H1 (cell line): Measurements from ENCODE around the gene PFDN5. TPM values are rescaled to one million over a fixed set of nuclear protein-coding genes. Genes with fewer than 3 reads are reported as not detected.
A peak's percentile ranks its signal among the peaks of the same experiment; 100 is the strongest.

Experiments
- CTCF ChIA-PET: fragments of 300-600 bp; sonication (Branson Sonifier 250); formaldehyde crosslinking; loops from one replicate; lab custom pipeline; 2021; ENCODE audit not compliant: partially characterized antibody; lab: Charles Lee
- POLR2A ChIA-PET: fragments of 300-600 bp; sonication (Branson Sonifier 250); formaldehyde crosslinking; loops from one replicate; lab custom pipeline; 2021; ENCODE audit warnings: inconsistent platforms; ENCODE audit not compliant: partially characterized antibody; lab: Charles Lee
- DNase-seq, 2 experiments: peaks; one replicate each; pipeline versions ENCODE4 v3.0.0 to v3.0.0-alpha.2; 2010 to 2022; ENCODE audit warnings: low spot score in 2 of 2, low read depth in 1 of 2, mixed read lengths in 1 of 2
- FAIRE-seq: peaks from 2 replicates; lab custom pipeline; 2011; peaks lifted over from hg19 to GRCh38; lab: Jason Lieb, UNC
- H2AFZ ChIP-seq: 2 replicates; pipeline ENCODE4 v1.8.1; 2012; ENCODE audit warnings: low read length, inconsistent platforms
- H2AK5ac ChIP-seq: 2 replicates; pipeline ENCODE4 v1.6.1; 2013; ENCODE audit warnings: low read depth, low read length
- H2BK120ac ChIP-seq: replicated peaks from 2 replicates; pipeline ENCODE3; 2013; ENCODE audit warnings: low read depth, low read length, inconsistent platforms
- H2BK12ac ChIP-seq: 2 replicates; pipeline ENCODE4 v1.6.1; 2013; ENCODE audit warnings: low read depth, low read length
- H2BK15ac ChIP-seq: 2 replicates; pipeline ENCODE4 v1.6.1; 2013; ENCODE audit warnings: low read length
- H2BK20ac ChIP-seq: 2 replicates; pipeline ENCODE4 v1.6.1; 2013; ENCODE audit warnings: low read length
- H2BK5ac ChIP-seq: 2 replicates; pipeline ENCODE4 v1.6.1; 2013; ENCODE audit warnings: low read depth, low read length
- H3K14ac ChIP-seq: 2 replicates; pipeline ENCODE4 v1.6.1; 2013; ENCODE audit warnings: inconsistent platforms; ENCODE audit not compliant: insufficient read length
- H3K18ac ChIP-seq: 2 replicates; pipeline ENCODE4 v1.6.1; 2013; ENCODE audit warnings: low read length; ENCODE audit errors: extremely low read depth
- H3K23ac ChIP-seq: 2 replicates; pipeline ENCODE4 v1.6.1; 2013; ENCODE audit warnings: inconsistent platforms; ENCODE audit not compliant: insufficient read length
- H3K23me2 ChIP-seq: 2 replicates; pipeline ENCODE4 v1.6.1; 2013; ENCODE audit warnings: low read depth, low read length
- H3K27ac ChIP-seq: 2 replicates; pipeline ENCODE4 v1.6.1; 2011; ENCODE audit warnings: low read depth, low read length, inconsistent platforms
- H3K27me3 ChIP-seq, 4 experiments: replicated peaks in 1 of 4; 1 replicate in 1 of 4; 2 replicates in 3 of 4; pipeline versions ENCODE4 v1.6.1 to v1.8.1; 2011 to 2013; ENCODE audit warnings: low read length in 3 of 4, mild to moderate bottlenecking in 3 of 4, inconsistent platforms in 2 of 4, mixed read lengths in 2 of 4, moderate library complexity in 1 of 4; ENCODE audit not compliant: control insufficient read depth in 3 of 4, insufficient read depth in 3 of 4; ENCODE audit errors: extremely low read depth in 1 of 4
- H3K36me3 ChIP-seq, 4 experiments: 2 replicates each; pipeline versions ENCODE4 v1.6.1 to v1.8.1; 2011 to 2013; ENCODE audit warnings: mild to moderate bottlenecking in 4 of 4, low read length in 3 of 4, moderate library complexity in 2 of 4, control low read depth in 1 of 4, inconsistent platforms in 1 of 4; ENCODE audit not compliant: insufficient read depth in 4 of 4, control insufficient read depth in 2 of 4
- H3K4ac ChIP-seq: replicated peaks from 2 replicates; pipeline ENCODE3; 2013; ENCODE audit warnings: low read length, low read depth, mixed read lengths, inconsistent platforms; ENCODE audit not compliant: insufficient read length
- H3K4me1 ChIP-seq, 4 experiments: replicated peaks in 1 of 4; 1 replicate in 1 of 4; 2 replicates in 3 of 4; pipeline versions ENCODE4 v1.6.1 to v1.8.1; 2011 to 2013; ENCODE audit warnings: low read length in 3 of 4, inconsistent platforms in 2 of 4, mixed read lengths in 1 of 4; ENCODE audit not compliant: insufficient read depth in 4 of 4, control insufficient read depth in 3 of 4
- H3K4me2 ChIP-seq, 2 experiments: 2 replicates each; pipeline versions ENCODE4 v1.6.1 to v1.8.1; 2011 to 2013; ENCODE audit warnings: low read depth in 2 of 2, low read length in 2 of 2, control low read depth in 1 of 2, inconsistent platforms in 1 of 2, mild to moderate bottlenecking in 1 of 2; ENCODE audit not compliant: insufficient read depth in 1 of 2
- H3K4me3 ChIP-seq, 4 experiments: fragments of 200-600, 300-600 bp in 1 of 4; sonication (generic), shearing (Covaris generic), sonication (Bioruptor Twin) in 1 of 4; 2 replicates each; pipeline versions ENCODE4 v1.5.1 to v1.8.1; 2011 to 2016; ENCODE audit warnings: low read length in 4 of 4, low read depth in 3 of 4, control low read depth in 2 of 4, inconsistent platforms in 2 of 4, mild to moderate bottlenecking in 2 of 4, mixed read lengths in 1 of 4, moderate library complexity in 1 of 4; ENCODE audit not compliant: insufficient read depth in 2 of 4; ENCODE audit errors: extremely low read depth in 1 of 4
- H3K56ac ChIP-seq: replicated peaks from 2 replicates; pipeline ENCODE3; 2013; ENCODE audit warnings: low read depth, mild to moderate bottlenecking, mixed read lengths, low read length, inconsistent platforms; ENCODE audit not compliant: insufficient read length
- H3K79me1 ChIP-seq: 2 replicates; pipeline ENCODE4 v1.6.1; 2013; ENCODE audit warnings: low read depth, low read length, control low read depth
- H3K79me2 ChIP-seq, 2 experiments: 2 replicates each; pipeline versions ENCODE4 v1.6.1 to v1.8.1; 2012 to 2013; ENCODE audit warnings: low read length in 2 of 2, mild to moderate bottlenecking in 2 of 2, inconsistent platforms in 1 of 2; ENCODE audit not compliant: insufficient read depth in 2 of 2, control insufficient read depth in 1 of 2
- H3K9ac ChIP-seq, 4 experiments: replicated peaks in 1 of 4; 1 replicate in 1 of 4; 2 replicates in 3 of 4; pipeline versions ENCODE4 v1.6.1 to v1.8.1; 2011 to 2013; ENCODE audit warnings: low read depth in 3 of 4, low read length in 3 of 4, control low read depth in 2 of 4, mild to moderate bottlenecking in 2 of 4, moderate library complexity in 2 of 4, inconsistent platforms in 1 of 4; ENCODE audit errors: extremely low read depth in 1 of 4
- H3K9me3 ChIP-seq, 2 experiments: 2 replicates each; pipeline versions ENCODE4 v1.6.1 to v1.8.1; 2012 to 2013; ENCODE audit warnings: mild to moderate bottlenecking in 2 of 2, moderate library complexity in 2 of 2, control low read depth in 1 of 2, inconsistent platforms in 1 of 2, low read depth in 1 of 2, low read length in 1 of 2, mixed read lengths in 1 of 2; ENCODE audit not compliant: insufficient read depth in 2 of 2
- H4K20me1 ChIP-seq, 2 experiments: replicated peaks in 1 of 2; 2 replicates each; pipeline versions ENCODE3 to v1.8.1; 2011 to 2013; ENCODE audit warnings: inconsistent platforms in 2 of 2, low read length in 2 of 2, mild to moderate bottlenecking in 1 of 2; ENCODE audit not compliant: insufficient read depth in 2 of 2, control insufficient read depth in 1 of 2
- H4K5ac ChIP-seq: 2 replicates; pipeline ENCODE4 v1.6.1; 2013; ENCODE audit warnings: low read length, low read depth, mixed read lengths, inconsistent platforms; ENCODE audit not compliant: insufficient read length
- H4K8ac ChIP-seq: 2 replicates; pipeline ENCODE4 v1.8.0; 2013; ENCODE audit warnings: mild to moderate bottlenecking, moderate library complexity, low read length, inconsistent platforms; ENCODE audit not compliant: insufficient read depth; ENCODE audit errors: extremely low read depth
- H4K91ac ChIP-seq: replicated peaks from 2 replicates; pipeline ENCODE3; 2013; ENCODE audit warnings: low read length, mixed read lengths, inconsistent platforms; ENCODE audit not compliant: insufficient read length
- ASH2L ChIP-seq: fragments of 200-600, 300-600 bp; sonication (generic); IDR thresholded peaks from one replicate; pipeline ENCODE4 v1.7.1; 2017; ENCODE audit warnings: low read length
- HDAC2 ChIP-seq, 2 experiments: fragments of 300-600 bp in 1 of 2; sonication (generic) in 1 of 2; IDR thresholded peaks; 2 replicates each; pipeline ENCODE4 v1.6.1; 2011 to 2012; ENCODE audit warnings: low read depth in 2 of 2, low read length in 2 of 2, mild to moderate bottlenecking in 2 of 2, moderate library complexity in 2 of 2, borderline replicate concordance in 1 of 2, inconsistent platforms in 1 of 2
- JUND ChIP-seq: IDR thresholded peaks from 2 replicates; pipeline ENCODE4 v1.6.1; 2011; ENCODE audit warnings: mild to moderate bottlenecking, improper control_type of control experiment, low read length
- KDM1A ChIP-seq: fragments of 200-600, 300-600 bp; sonication (generic); IDR thresholded peaks from 2 replicates; pipeline ENCODE4 v1.7.1; 2016; ENCODE audit warnings: mild to moderate bottlenecking, low read length, borderline replicate concordance
- PHF8 ChIP-seq: fragments of 200-600 bp; sonication (generic); conservative IDR thresholded peaks from 2 replicates; pipeline ENCODE4 v1.7.1; 2012; ENCODE audit warnings: low read depth, mild to moderate bottlenecking, inconsistent platforms, low read length, moderate library complexity
- RBBP5 ChIP-seq: IDR thresholded peaks from 2 replicates; pipeline ENCODE4 v1.7.1; 2012; ENCODE audit warnings: low read depth, mild to moderate bottlenecking, inconsistent platforms, low read length, moderate library complexity, borderline replicate concordance
- RNF2 ChIP-seq: fragments of 200-900, 300-1000 bp; sonication (generic); IDR thresholded peaks from 2 replicates; pipeline ENCODE4 v1.7.1; 2016; ENCODE audit warnings: borderline replicate concordance, low read depth, mild to moderate bottlenecking, antibody characterized with exemption, low read length; ENCODE audit not compliant: poor library complexity, severe bottlenecking; ENCODE audit errors: missing control alignments
- RXRA ChIP-seq: IDR thresholded peaks from 2 replicates; pipeline ENCODE4 v1.6.1; 2011; ENCODE audit warnings: low read depth, mild to moderate bottlenecking, low read length, moderate library complexity; ENCODE audit not compliant: insufficient read depth
- SIN3A ChIP-seq, 2 experiments: IDR thresholded peaks in 1 of 2; conservative IDR thresholded peaks in 1 of 2; 2 replicates each; pipeline ENCODE4 v1.6.1; 2011 to 2012; ENCODE audit warnings: low read length in 2 of 2, improper control_type of control experiment in 1 of 2, low read depth in 1 of 2, mild to moderate bottlenecking in 1 of 2
- TBP ChIP-seq: IDR thresholded peaks from 2 replicates; pipeline ENCODE4 v1.6.1; 2011; ENCODE audit warnings: low read depth, low read length, improper control_type of control experiment
- WGBS, 2 experiments: shearing (Covaris generic) in 1 of 2; methylation state at CpG; one replicate each; pipeline versions ENCODE4 v1.1.6 to v1.1.7; 2013 to 2015; ENCODE audit warnings: low lambda C conversion rate in 2 of 2, mixed read lengths in 2 of 2, inconsistent platforms in 1 of 2, low coverage in 1 of 2, missing lambda C conversion rate in 1 of 2; ENCODE audit not compliant: insufficient replicate concordance in 2 of 2, insufficient coverage in 1 of 2, insufficient read length in 1 of 2; ENCODE audit errors: extremely low coverage in 1 of 2, missing lambda C conversion rate in 1 of 2; 5-methylcytosine and 5-hydroxymethylcytosine counted together
- polyA plus RNA-seq, 7 experiments: library from polyadenylated mRNA; depleted of rRNA in 3 of 7; stranded (reverse) in 5 of 7; unstranded in 2 of 7; fragments of >200 nt in 5 of 7; fragments of 200-250 nt in 2 of 7; gene quantifications; 1 replicate in 5 of 7; 2 replicates in 1 of 7; 4 replicates in 1 of 7; pipeline versions ENCODE4 v1.2.1 to v1.2.3, GENCODE V29; 2011 to 2013; ENCODE audit warnings: missing spikeins in 2 of 7, mixed read lengths in 2 of 7
- total RNA-seq: library from RNA; stranded (reverse); fragmentation: NEBNext Ultra II Directional; extraction: Animal tissue kit (Norgen Biotek cat#: 25700); gene quantifications from 2 replicates; pipeline ENCODE4 v1.2.1, GENCODE V29; 2021
- TF ChIP-seq, protein P1 (sequence below): IDR thresholded peaks from 2 replicates; pipeline ENCODE4 v1.6.1; 2012; ENCODE audit warnings: inconsistent platforms

The PFDN5 gene
- total and polyA plus RNA-seq, 2 of the 8 experiments (the other 6 are each of a cell fraction or from before 2014, with no cell fraction given): 290 to 630 TPM

DNA sequence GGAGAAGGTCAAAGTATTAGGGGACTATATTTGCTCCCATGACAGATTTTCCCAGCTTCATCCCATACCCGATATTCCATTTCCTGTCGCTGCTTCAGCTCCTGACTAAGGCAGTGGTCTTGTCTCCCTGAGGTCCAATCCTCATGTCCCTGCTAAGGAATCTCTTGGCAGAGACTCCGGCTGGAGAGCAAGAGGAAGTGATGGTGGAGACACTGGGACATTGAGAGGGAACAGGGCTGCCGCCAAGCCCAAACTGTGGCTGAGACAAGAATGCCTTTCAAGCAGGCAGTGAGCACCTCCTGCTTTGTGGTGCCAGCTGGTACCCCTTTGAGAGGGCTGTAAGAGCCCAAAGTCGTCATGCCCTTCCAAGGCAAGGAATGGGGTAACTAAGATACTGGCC, 35.3 kb downstream of the PFDN5 start:
- H2BK20ac ChIP-seq: no peak overlapping the region
- H3K14ac ChIP-seq: no peak overlapping the region
- peaks cover 0 to 2% of the 10 kb centered on the region in 2 experiments for H4K20me1 ChIP-seq
- no peak overlapping the region for H3K9ac ChIP-seq
- H4K8ac ChIP-seq: no peak overlapping the region
- H3K79me2 ChIP-seq: no peaks in the 10 kb centered on the region
- TF ChIP-seq TBP (no peak), RBBP5 (no peak), SIN3A (conservative IDR thresholded peaks at IDR 0.05 in 1 of 2, IDR thresholded peaks at IDR 0.05 in 1 of 2; ENCODE audit: low read depth in 1 of 2, low read length in 2 of 2) (no peak), RXRA (no peak), JUND (no peak), ASH2L (no peak), KDM1A (no peak), RNF2 (no peak), PHF8 (no peak), HDAC2 (IDR thresholded peaks at IDR 0.05; ENCODE audit: borderline replicate concordance in 1 of 2, low read depth in 2 of 2, low read length in 2 of 2) (no peak)
- TF ChIP-seq, protein P1, sequence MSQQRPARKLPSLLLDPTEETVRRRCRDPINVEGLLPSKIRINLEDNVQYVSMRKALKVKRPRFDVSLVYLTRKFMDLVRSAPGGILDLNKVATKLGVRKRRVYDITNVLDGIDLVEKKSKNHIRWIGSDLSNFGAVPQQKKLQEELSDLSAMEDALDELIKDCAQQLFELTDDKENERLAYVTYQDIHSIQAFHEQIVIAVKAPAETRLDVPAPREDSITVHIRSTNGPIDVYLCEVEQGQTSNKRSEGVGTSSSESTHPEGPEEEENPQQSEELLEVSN: no peak
- peak overlapping the region; percentile 75; the same call in 1 of the 2 replicates for H2AK5ac ChIP-seq
- H2BK12ac ChIP-seq: no peak overlapping the region
- H2BK15ac ChIP-seq: 0 out of 2 replicates have a peak overlapping the region, but pooled peaks have one; percentile 81
- 78% methylated on average over 5 of the region's 5 CpGs; no CpG with 5 or more reads in 1 of the 2 experiments for WGBS, 2 experiments
- H2BK120ac ChIP-seq: no peak overlapping the region
- no peaks in the 10 kb centered on the region for H3K79me1 ChIP-seq
- H3K18ac ChIP-seq: no peak overlapping the region
- DNase-seq (no peak), FAIRE-seq (no peak)
- no peak overlapping the region for H2AFZ ChIP-seq
- peaks cover 0 to 11% (median 7%) of the 10 kb centered on the region in 4 experiments; a peak in 5 of 7 replicates for H3K4me1 ChIP-seq
- H2BK5ac ChIP-seq: no peak overlapping the region
- no peak overlapping the region for H3K4me2 ChIP-seq
- no peaks in the 10 kb centered on the region for H3K36me3 ChIP-seq
- H3K4ac ChIP-seq: no peak overlapping the region
- H3K4me3 ChIP-seq: no peak overlapping the region
- ChIA-PET CTCF (interaction anchor here (0.6 to 21.2 kb wide), 5 partner anchors 9 to 1304 kb away, joined by 3 to 381 read pairs (median 3); partner anchors contain the start of gene AAAS), POLR2A (interaction anchor here (0.6 to 2.5 kb wide), 5 partner anchors 10 to 150 kb away, joined by 3 to 8 read pairs (median 3); partner anchors contain the start of gene AAAS)
- no peaks in the 10 kb centered on the region for H3K9me3 ChIP-seq
- H3K23ac ChIP-seq: no peak overlapping the region
- no peak overlapping the region for H3K27ac ChIP-seq
- no peak overlapping the region for H3K56ac ChIP-seq
- H3K27me3 ChIP-seq: peaks cover 13 to 34% (median 31%) of the 10 kb centered on the region in 4 experiments
- peaks cover 4% of the 10 kb centered on the region; the same call in 1 of the 2 replicates for H3K23me2 ChIP-seq
- no peak overlapping the region for H4K91ac ChIP-seq
- no peak overlapping the region for H4K5ac ChIP-seq
